ENCODE results near the gene CHTF8. TPM values are rescaled to one million over a fixed set of nuclear protein-coding genes. Genes with fewer than 3 reads are reported as not detected.

Gene CHTF8
- total and polyA plus RNA-seq, 10 of the 15 experiments (the other 5 are each of a cell fraction or from before 2014, with no cell fraction given): 18.5 to 159 (median 102) TPM

DNA sequence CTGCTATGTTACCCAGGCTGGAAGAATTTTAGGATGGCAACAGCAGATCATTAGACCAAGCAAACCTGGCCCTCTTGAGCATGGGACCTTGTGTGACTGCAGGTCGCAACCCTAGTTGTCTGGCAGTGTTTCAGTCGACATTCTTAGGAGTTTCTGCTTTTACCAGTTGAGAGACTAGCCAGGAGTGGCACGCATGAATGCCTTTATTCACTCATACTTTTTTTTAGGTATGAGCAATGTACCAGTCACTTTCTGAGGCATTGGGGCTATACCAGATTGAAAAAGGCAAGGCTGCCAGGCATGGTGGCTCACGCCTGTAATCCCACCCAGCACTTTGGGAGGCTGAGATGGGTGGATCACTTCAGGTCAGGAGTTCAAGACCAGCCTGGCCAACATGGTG is 55.1 kb downstream of the CHTF8 start (continued):
- TF ChIP-seq, protein P1, sequence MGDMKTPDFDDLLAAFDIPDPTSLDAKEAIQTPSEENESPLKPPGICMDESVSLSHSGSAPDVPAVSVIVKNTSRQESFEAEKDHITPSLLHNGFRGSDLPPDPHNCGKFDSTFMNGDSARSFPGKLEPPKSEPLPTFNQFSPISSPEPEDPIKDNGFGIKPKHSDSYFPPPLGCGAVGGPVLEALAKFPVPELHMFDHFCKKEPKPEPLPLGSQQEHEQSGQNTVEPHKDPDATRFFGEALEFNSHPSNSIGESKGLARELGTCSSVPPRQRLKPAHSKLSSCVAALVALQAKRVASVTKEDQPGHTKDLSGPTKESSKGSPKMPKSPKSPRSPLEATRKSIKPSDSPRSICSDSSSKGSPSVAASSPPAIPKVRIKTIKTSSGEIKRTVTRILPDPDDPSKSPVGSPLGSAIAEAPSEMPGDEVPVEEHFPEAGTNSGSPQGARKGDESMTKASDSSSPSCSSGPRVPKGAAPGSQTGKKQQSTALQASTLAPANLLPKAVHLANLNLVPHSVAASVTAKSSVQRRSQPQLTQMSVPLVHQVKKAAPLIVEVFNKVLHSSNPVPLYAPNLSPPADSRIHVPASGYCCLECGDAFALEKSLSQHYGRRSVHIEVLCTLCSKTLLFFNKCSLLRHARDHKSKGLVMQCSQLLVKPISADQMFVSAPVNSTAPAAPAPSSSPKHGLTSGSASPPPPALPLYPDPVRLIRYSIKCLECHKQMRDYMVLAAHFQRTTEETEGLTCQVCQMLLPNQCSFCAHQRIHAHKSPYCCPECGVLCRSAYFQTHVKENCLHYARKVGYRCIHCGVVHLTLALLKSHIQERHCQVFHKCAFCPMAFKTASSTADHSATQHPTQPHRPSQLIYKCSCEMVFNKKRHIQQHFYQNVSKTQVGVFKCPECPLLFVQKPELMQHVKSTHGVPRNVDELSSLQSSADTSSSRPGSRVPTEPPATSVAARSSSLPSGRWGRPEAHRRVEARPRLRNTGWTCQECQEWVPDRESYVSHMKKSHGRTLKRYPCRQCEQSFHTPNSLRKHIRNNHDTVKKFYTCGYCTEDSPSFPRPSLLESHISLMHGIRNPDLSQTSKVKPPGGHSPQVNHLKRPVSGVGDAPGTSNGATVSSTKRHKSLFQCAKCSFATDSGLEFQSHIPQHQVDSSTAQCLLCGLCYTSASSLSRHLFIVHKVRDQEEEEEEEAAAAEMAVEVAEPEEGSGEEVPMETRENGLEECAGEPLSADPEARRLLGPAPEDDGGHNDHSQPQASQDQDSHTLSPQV (IDR thresholded peaks at IDR 0.05): no peak
- TF ChIP-seq, protein P2, sequence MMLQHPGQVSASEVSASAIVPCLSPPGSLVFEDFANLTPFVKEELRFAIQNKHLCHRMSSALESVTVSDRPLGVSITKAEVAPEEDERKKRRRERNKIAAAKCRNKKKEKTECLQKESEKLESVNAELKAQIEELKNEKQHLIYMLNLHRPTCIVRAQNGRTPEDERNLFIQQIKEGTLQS (IDR thresholded peaks at IDR 0.05; ENCODE audit: borderline replicate concordance, extremely low read depth, low read depth, low read length): no peak
- TF ChIP-seq, protein P3, sequence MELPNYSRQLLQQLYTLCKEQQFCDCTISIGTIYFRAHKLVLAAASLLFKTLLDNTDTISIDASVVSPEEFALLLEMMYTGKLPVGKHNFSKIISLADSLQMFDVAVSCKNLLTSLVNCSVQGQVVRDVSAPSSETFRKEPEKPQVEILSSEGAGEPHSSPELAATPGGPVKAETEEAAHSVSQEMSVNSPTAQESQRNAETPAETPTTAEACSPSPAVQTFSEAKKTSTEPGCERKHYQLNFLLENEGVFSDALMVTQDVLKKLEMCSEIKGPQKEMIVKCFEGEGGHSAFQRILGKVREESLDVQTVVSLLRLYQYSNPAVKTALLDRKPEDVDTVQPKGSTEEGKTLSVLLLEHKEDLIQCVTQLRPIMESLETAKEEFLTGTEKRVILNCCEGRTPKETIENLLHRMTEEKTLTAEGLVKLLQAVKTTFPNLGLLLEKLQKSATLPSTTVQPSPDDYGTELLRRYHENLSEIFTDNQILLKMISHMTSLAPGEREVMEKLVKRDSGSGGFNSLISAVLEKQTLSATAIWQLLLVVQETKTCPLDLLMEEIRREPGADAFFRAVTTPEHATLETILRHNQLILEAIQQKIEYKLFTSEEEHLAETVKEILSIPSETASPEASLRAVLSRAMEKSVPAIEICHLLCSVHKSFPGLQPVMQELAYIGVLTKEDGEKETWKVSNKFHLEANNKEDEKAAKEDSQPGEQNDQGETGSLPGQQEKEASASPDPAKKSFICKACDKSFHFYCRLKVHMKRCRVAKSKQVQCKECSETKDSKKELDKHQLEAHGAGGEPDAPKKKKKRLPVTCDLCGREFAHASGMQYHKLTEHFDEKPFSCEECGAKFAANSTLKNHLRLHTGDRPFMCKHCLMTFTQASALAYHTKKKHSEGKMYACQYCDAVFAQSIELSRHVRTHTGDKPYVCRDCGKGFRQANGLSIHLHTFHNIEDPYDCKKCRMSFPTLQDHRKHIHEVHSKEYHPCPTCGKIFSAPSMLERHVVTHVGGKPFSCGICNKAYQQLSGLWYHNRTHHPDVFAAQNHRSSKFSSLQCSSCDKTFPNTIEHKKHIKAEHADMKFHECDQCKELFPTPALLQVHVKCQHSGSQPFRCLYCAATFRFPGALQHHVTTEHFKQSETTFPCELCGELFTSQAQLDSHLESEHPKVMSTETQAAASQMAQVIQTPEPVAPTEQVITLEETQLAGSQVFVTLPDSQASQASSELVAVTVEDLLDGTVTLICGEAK (IDR thresholded peaks at IDR 0.05; ENCODE audit: borderline replicate concordance): no peak
- TF ChIP-seq SMARCA5 (IDR thresholded peaks at IDR 0.05): no peak

All from GM12878 (cell line).